HL-60 (cell line): Measurements from ENCODE around the gene CPED1.

Experiments used
- DNase-seq, 2 experiments: peaks; one replicate each; pipeline ENCODE4 v3.0.0-alpha.2; 2010 to 2020; ENCODE audit warnings: low read depth in 1 of 2, low spot score in 1 of 2
- H3K27ac ChIP-seq: fragments of 250-450 bp; sonication (Bioruptor Pico); replicated peaks from 2 replicates; pipeline ENCODE4 v1.5.1; 2020; ENCODE audit warnings: mild to moderate bottlenecking, moderate library complexity
- H3K27me3 ChIP-seq: fragments of 250-450 bp; sonication (Bioruptor Pico); 2 replicates; pipeline ENCODE4 v1.5.1; 2021; ENCODE audit warnings: mild to moderate bottlenecking, moderate library complexity; ENCODE audit not compliant: insufficient read depth, poor library complexity, severe bottlenecking
- H3K4me3 ChIP-seq: replicated peaks from 2 replicates; pipeline ENCODE4 v1.5.1; 2011; ENCODE audit warnings: mild to moderate bottlenecking, control low read depth, low read length; ENCODE audit not compliant: insufficient read depth
- GABPA ChIP-seq: IDR thresholded peaks from 2 replicates; pipeline ENCODE4 v1.6.1; 2012; ENCODE audit warnings: low read depth
- POLR2AphosphoS5 ChIP-seq: IDR thresholded peaks from 2 replicates; pipeline ENCODE4 v1.6.1; 2012; ENCODE audit warnings: low read depth
- SPI1 ChIP-seq: IDR thresholded peaks from 2 replicates; pipeline ENCODE4 v1.6.1; 2012; ENCODE audit warnings: low read depth, mild to moderate bottlenecking, borderline replicate concordance
- TF ChIP-seq, protein P1 (sequence below): IDR thresholded peaks from 2 replicates; pipeline ENCODE4 v1.6.1; 2012; ENCODE audit warnings: low read depth; ENCODE audit not compliant: insufficient replicate concordance
- TF ChIP-seq, protein P2 (sequence below): IDR thresholded peaks from one replicate; pipeline ENCODE4 v1.5.1; 2011; ENCODE audit warnings: low read length, control low read depth, inconsistent platforms; ENCODE audit not compliant: insufficient read depth

CPED1 gene

DNA sequence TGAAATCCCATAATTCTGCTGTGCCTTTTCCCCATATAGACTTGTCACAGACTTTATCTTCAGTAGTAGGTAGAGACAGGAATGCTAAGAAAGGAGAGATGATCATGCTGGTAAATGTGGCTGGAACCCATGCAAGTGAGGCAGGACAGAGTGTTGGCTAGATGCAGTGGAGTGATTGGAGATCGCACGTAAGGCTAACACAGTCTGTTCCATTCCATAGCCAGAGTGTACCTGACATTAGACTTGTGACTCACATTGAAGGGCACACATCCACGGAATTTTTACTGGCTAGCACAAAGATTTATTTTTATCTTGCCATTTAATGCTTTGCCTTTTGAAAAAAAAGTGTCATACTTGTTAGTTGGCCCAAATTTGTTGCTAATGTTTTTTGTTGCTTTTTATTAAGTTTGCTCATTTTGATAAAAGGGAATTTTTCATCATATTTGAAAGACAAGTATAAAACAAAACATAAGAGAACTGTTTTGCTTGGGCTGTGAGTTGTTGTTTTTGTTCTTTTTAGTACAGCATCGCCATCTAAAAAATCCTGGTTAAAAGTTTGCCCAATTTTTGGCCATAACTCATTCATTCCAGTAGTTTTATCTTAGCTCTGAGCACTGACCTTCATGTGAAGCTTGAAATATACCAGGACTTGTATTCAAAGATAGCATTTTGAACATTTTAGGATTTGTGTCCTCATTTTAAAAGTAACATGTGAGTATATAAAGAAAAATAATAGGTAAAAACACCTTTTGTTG lies 81.0 kb downstream of the CPED1 start:
- H3K27ac ChIP-seq, result no peak overlapping the region
- DNase-seq, result no peak
- no peak for TF ChIP-seq SPI1
- TF ChIP-seq, protein P1, sequence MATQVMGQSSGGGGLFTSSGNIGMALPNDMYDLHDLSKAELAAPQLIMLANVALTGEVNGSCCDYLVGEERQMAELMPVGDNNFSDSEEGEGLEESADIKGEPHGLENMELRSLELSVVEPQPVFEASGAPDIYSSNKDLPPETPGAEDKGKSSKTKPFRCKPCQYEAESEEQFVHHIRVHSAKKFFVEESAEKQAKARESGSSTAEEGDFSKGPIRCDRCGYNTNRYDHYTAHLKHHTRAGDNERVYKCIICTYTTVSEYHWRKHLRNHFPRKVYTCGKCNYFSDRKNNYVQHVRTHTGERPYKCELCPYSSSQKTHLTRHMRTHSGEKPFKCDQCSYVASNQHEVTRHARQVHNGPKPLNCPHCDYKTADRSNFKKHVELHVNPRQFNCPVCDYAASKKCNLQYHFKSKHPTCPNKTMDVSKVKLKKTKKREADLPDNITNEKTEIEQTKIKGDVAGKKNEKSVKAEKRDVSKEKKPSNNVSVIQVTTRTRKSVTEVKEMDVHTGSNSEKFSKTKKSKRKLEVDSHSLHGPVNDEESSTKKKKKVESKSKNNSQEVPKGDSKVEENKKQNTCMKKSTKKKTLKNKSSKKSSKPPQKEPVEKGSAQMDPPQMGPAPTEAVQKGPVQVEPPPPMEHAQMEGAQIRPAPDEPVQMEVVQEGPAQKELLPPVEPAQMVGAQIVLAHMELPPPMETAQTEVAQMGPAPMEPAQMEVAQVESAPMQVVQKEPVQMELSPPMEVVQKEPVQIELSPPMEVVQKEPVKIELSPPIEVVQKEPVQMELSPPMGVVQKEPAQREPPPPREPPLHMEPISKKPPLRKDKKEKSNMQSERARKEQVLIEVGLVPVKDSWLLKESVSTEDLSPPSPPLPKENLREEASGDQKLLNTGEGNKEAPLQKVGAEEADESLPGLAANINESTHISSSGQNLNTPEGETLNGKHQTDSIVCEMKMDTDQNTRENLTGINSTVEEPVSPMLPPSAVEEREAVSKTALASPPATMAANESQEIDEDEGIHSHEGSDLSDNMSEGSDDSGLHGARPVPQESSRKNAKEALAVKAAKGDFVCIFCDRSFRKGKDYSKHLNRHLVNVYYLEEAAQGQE, result no peak
- TF ChIP-seq GABPA, result no peak
- TF ChIP-seq, protein P2, sequence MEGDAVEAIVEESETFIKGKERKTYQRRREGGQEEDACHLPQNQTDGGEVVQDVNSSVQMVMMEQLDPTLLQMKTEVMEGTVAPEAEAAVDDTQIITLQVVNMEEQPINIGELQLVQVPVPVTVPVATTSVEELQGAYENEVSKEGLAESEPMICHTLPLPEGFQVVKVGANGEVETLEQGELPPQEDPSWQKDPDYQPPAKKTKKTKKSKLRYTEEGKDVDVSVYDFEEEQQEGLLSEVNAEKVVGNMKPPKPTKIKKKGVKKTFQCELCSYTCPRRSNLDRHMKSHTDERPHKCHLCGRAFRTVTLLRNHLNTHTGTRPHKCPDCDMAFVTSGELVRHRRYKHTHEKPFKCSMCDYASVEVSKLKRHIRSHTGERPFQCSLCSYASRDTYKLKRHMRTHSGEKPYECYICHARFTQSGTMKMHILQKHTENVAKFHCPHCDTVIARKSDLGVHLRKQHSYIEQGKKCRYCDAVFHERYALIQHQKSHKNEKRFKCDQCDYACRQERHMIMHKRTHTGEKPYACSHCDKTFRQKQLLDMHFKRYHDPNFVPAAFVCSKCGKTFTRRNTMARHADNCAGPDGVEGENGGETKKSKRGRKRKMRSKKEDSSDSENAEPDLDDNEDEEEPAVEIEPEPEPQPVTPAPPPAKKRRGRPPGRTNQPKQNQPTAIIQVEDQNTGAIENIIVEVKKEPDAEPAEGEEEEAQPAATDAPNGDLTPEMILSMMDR, result no peak
- no peak for TF ChIP-seq POLR2AphosphoS5
- H3K27me3 ChIP-seq, result peaks cover 2% of the 10 kb centered on the region
- no peak overlapping the region for H3K4me3 ChIP-seq

DNA sequence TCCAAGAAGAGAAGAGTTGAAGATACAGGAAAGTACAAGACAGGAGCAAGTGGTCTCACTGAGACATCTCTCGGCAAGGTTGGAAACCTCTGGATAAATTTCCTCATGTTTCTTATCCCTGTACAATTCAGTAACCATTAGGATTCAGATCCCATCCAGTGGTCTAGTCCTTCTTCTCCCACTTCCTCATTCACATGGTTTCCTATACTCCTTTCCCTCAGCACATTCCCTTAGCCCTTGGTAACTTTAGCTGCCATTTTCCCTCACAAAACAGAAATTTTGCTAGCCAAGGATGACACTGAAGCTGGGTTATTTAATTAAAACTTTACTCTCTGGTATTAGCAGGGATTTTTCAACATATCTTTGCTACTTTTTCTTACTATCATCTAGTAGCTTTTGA lies 82.6 kb downstream of the CPED1 start:
- Histone ChIP-seq H3K4me3 (no peak overlapping the region), H3K27me3 (no peaks in the 10 kb centered on the region), H3K27ac (no peak overlapping the region)
- TF ChIP-seq SPI1, result peak; percentile 42
- TF ChIP-seq, protein P1, result no peak
- no peak for DNase-seq

DNA sequence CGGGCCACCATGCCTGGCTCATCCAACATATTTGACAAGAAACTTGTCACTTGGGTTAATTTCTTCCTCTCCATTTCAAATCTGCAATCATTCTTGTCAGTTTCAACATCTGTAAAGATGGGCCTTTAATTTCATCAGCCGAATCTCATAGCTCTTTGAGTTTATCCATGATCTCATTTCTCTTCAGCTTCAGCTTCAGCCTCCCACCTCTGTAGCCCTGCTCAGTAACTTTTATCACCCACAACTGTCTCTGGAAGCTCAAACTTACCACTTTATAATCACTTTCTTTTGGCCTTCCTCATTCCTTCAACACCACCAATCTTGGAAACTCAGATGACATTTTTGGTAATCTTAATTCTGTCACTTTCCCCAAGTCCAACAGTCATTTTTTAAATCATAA lies 83.2 kb downstream of the CPED1 start:
- no peak for DNase-seq
- TF ChIP-seq GABPA (no peak), SPI1 (no peak), POLR2AphosphoS5 (no peak)
- Histone ChIP-seq H3K27me3 (no peaks in the 10 kb centered on the region), H3K4me3 (no peak overlapping the region), H3K27ac (no peak overlapping the region)

DNA sequence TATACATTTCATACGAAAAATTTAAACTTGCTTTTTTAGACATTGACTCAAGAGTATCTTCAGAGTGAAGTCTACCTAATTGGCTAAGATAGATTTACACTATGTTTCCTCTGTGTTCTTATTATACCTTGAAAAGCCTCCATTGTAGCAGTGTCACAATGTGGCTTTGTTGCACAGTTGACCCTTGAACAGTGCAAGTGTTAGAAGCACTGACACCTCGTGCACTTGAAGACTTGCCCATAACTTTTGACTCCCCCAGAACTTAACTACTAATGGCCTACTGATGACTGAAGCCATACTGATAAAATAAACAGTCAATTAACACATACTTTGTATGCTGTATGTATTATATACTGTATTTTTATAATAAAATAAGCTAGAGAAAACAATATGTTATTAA lies 84.3 kb downstream of the CPED1 start:
- TF ChIP-seq, protein P1, result no peak
- TF ChIP-seq POLR2AphosphoS5 (no peak), GABPA (no peak), SPI1 (no peak)
- TF ChIP-seq, protein P2, result no peak
- Histone ChIP-seq H3K27me3 (no peaks in the 10 kb centered on the region), H3K27ac (no peak overlapping the region), H3K4me3 (no peak overlapping the region)
- DNase-seq, result no peak
